HepG2 (cell line): Measurements from ENCODE around the gene AEBP1. TPM values are rescaled to one million over a fixed set of nuclear protein-coding genes. Genes with fewer than 3 reads are reported as not detected.

Source experiments
- ATAC-seq: fragments of 200-7000 bp; cut with Tn5 transposase; 3 replicates; pipeline ENCODE4 v1.9.1; 2020; ENCODE audit warnings: mild to moderate bottlenecking, moderate library complexity
- BruUV-seq: library from RNA; stranded (reverse); fragments of 400-500 nt; replicated peaks from 2 replicates; lab custom pipeline; 2021; lab: Mats Ljungman, UMichigan
- CTCF ChIA-PET: fragments of 300-600 bp; formaldehyde crosslinking; extraction: SDS; loops from one replicate; lab custom pipeline; 2021; ENCODE audit warnings: low total read pairs, inconsistent platforms, low intra/inter-chr PET ratio; lab: Yijun Ruan, JAX
- POLR2A ChIA-PET: fragments of 350-600 bp; sonication (Branson Sonifier 250); formaldehyde crosslinking; loops from one replicate; lab custom pipeline; 2020; ENCODE audit warnings: antibody characterized with exemption, inconsistent platforms; lab: Yijun Ruan, JAX
- DNase-seq: peaks from one replicate; pipeline ENCODE4 v3.0.0-alpha.2; 2015; ENCODE audit warnings: low spot score
- FAIRE-seq: peaks from 3 replicates; lab custom pipeline; 2011; peaks lifted over from hg19 to GRCh38; lab: Jason Lieb, UNC
- H2AFZ ChIP-seq: one replicate; pipeline ENCODE4 v1.6.1; 2011; ENCODE audit warnings: low read length, inconsistent platforms
- H3K27ac ChIP-seq: fragments of 300-600 bp; 3 replicates; pipeline ENCODE4 v1.8.0; 2011; ENCODE audit warnings: mixed run types, mild to moderate bottlenecking, mixed read lengths, low read length, inconsistent platforms; ENCODE audit not compliant: insufficient read depth; ENCODE audit errors: extremely low read length
- H3K27me3 ChIP-seq, 2 experiments: fragments of 200-600 bp in 1 of 2; 2 replicates in 1 of 2; 3 replicates in 1 of 2; pipeline versions ENCODE4 v1.6.0 to v1.8.0; 2011; ENCODE audit warnings: low read length in 2 of 2, mild to moderate bottlenecking in 2 of 2, moderate library complexity in 2 of 2, inconsistent platforms in 1 of 2; ENCODE audit not compliant: insufficient read depth in 2 of 2, control insufficient read depth in 1 of 2
- H3K36me3 ChIP-seq, 2 experiments: fragments of 200-600 bp in 1 of 2; replicated peaks in 1 of 2; 2 replicates in 1 of 2; 3 replicates in 1 of 2; pipeline versions ENCODE4 v1.5.1 to v1.8.0; 2011; ENCODE audit warnings: low read length in 2 of 2, inconsistent platforms in 1 of 2; ENCODE audit not compliant: insufficient read depth in 2 of 2, control insufficient read depth in 1 of 2
- H3K4me1 ChIP-seq: 2 replicates; pipeline ENCODE4 v1.5.1; 2012; ENCODE audit warnings: low read length, inconsistent platforms; ENCODE audit not compliant: insufficient read depth
- H3K4me2 ChIP-seq: 2 replicates; pipeline ENCODE4 v1.6.0; 2011; ENCODE audit warnings: low read depth, low read length, inconsistent platforms
- H3K4me3 ChIP-seq, 3 experiments: fragments of 200-600 bp in 1 of 3; sonication (generic), shearing (Covaris generic) in 1 of 3; replicated peaks in 1 of 3; 2 replicates each; pipeline ENCODE4 v1.5.1; 2011 to 2016; ENCODE audit warnings: low read length in 3 of 3, inconsistent platforms in 2 of 3, low read depth in 2 of 3, mild to moderate bottlenecking in 2 of 3, control low read depth in 1 of 3, mixed read lengths in 1 of 3; ENCODE audit not compliant: insufficient read depth in 1 of 3
- H3K79me2 ChIP-seq: one replicate; pipeline ENCODE4 v1.6.1; 2011; ENCODE audit warnings: low read length, inconsistent platforms; ENCODE audit not compliant: insufficient read depth
- H3K9ac ChIP-seq: 2 replicates; pipeline ENCODE4 v1.6.0; 2011; ENCODE audit warnings: mild to moderate bottlenecking, low read depth, low read length, inconsistent platforms; ENCODE audit not compliant: insufficient read depth
- H3K9me3 ChIP-seq: 2 replicates; pipeline ENCODE4 v1.5.1; 2012; ENCODE audit warnings: mild to moderate bottlenecking, low read length
- H4K20me1 ChIP-seq: 2 replicates; pipeline ENCODE4 v1.6.0; 2011; ENCODE audit warnings: inconsistent platforms, mild to moderate bottlenecking, low read length, moderate library complexity; ENCODE audit not compliant: insufficient read depth
- ADNP ChIP-seq: sonication (generic); formaldehyde crosslinking; IDR thresholded peaks from 2 replicates; pipeline ENCODE4 v1.4.0; 2020; ENCODE audit warnings: missing genetic modification reagents
- AGO2 ChIP-seq: fragments of 200-400 bp; formaldehyde crosslinking; optimal IDR thresholded peaks from 2 replicates; pipeline ENCODE3; 2017; ENCODE audit warnings: mild to moderate bottlenecking, low read depth, low read length, moderate library complexity
- ATAD3A ChIP-seq: sonication (generic); formaldehyde crosslinking; IDR thresholded peaks from 2 replicates; pipeline ENCODE4 v1.4.0; 2020; ENCODE audit warnings: missing genetic modification reagents
- CC2D1A ChIP-seq: sonication (generic); formaldehyde crosslinking; IDR thresholded peaks from 2 replicates; pipeline ENCODE4 v1.8.1; 2023; ENCODE audit warnings: mild to moderate bottlenecking, missing genetic modification reagents
- ETS1 ChIP-seq: sonication (generic); formaldehyde crosslinking; IDR thresholded peaks from 2 replicates; pipeline ENCODE4 v1.4.0; 2020; ENCODE audit warnings: missing genetic modification reagents
- FOXP4 ChIP-seq: sonication (generic); formaldehyde crosslinking; IDR thresholded peaks from 2 replicates; pipeline ENCODE4 v1.4.0; 2020; ENCODE audit warnings: missing genetic modification reagents
- RBFOX2 ChIP-seq: fragments of 200-400 bp; formaldehyde crosslinking; IDR thresholded peaks from 2 replicates; pipeline ENCODE4 v1.6.1; 2017; ENCODE audit warnings: low read depth, mild to moderate bottlenecking, low read length
- ZNF720 ChIP-seq: sonication (generic); formaldehyde crosslinking; IDR thresholded peaks from 2 replicates; pipeline ENCODE4 v1.4.0; 2020; ENCODE audit warnings: missing genetic modification reagents
- ZSCAN30 ChIP-seq: sonication (generic); formaldehyde crosslinking; IDR thresholded peaks from 2 replicates; pipeline ENCODE4 v1.5.0; 2020; ENCODE audit warnings: mild to moderate bottlenecking, missing genetic modification reagents
- WGBS: methylation state at CpG from one replicate; pipeline ENCODE4 v1.1.6; 2017; ENCODE audit warnings: low lambda C conversion rate; 5-methylcytosine and 5-hydroxymethylcytosine counted together
- in situ Hi-C: cut with HindIII; loops from 2 replicates; pipeline ENCODE4 v1.10.0; 2017; ENCODE audit warnings: low pct_unique_long_range_greater_than_20kb; ENCODE audit not compliant: extremely low pct_ligation_motif_present
- intact Hi-C: fragments of 100-400 bp; cut with micrococcal nuclease; formaldehyde crosslinking; loops from one replicate; pipeline ENCODE4 v1.10.0; 2022; ENCODE audit not compliant: unreplicated experiment
- polyA plus RNA-seq, 8 experiments: library from polyadenylated mRNA; depleted of rRNA in 3 of 8; stranded (reverse) in 7 of 8; unstranded in 1 of 8; fragments of >200 nt; fragmentation: Illumina TruSeq in 4 of 8; extraction: Trizol in 4 of 8; gene quantifications; 2 replicates each; pipeline versions ENCODE4 v1.2.1 to v1.2.3, GENCODE V29; 2011 to 2016; ENCODE audit warnings: low read depth in 4 of 8, missing spikeins in 1 of 8, mixed read lengths in 1 of 8; ENCODE audit not compliant: insufficient read depth in 1 of 8
- total RNA-seq, 5 experiments: library from RNA; depleted of rRNA; stranded (reverse); fragments of >200 nt; fragmentation: Illumina TruSeq; extraction: Trizol; gene quantifications; 2 replicates each; pipeline ENCODE4 v1.2.3, GENCODE V29; 2016; ENCODE audit warnings: low read depth in 1 of 5

Gene AEBP1
- total and polyA plus RNA-seq, 2 of the 13 experiments (the other 11 are each of a cell fraction or from before 2014, with no cell fraction given) = 0.22 to 0.55 TPM

- Histone ChIP-seq H3K4me2 (no peak overlapping the region), H4K20me1 (no peaks in the 10 kb centered on the region), H3K9ac (no peak overlapping the region), H3K79me2 (no peaks in the 10 kb centered on the region), H3K9me3 (no peaks in the 10 kb centered on the region), H2AFZ (no peak overlapping the region), H3K4me1 (no peaks in the 10 kb centered on the region), H3K27me3 (peaks cover 0 to 6% of the 10 kb centered on the region in 2 experiments; a peak in 2 of 5 replicates), H3K27ac (no peak overlapping the region), H3K36me3 (peaks cover 16 to 27% of the 10 kb centered on the region in 2 experiments; a peak in 4 of 5 replicates), H3K4me3 (no peak overlapping the region)
- peak; percentile 54; the same call in 1 of the 2 replicates for TF ChIP-seq RBFOX2
- TF ChIP-seq AGO2 = peak; percentile 36
- no peak for TF ChIP-seq FOXP4
- ATAC-seq (no peak), FAIRE-seq (no peak), DNase-seq (no peak)
- 96% methylated on average over 24 of the region's 24 CpGs for WGBS
- ChIA-PET CTCF (no interaction called here), POLR2A (no interaction called here)
- intact Hi-C loops = no loop called here
- in situ Hi-C loops = no loop called here
- BruUV-seq = no TSS peak
Measured at GRCh38 chr7:44113764-44114354, 9.7 kb downstream of the AEBP1 start.

GRCh38 chr7:44114586-44115310 is 10.6 kb downstream of the AEBP1 start:
- H3K27me3 ChIP-seq = peaks cover 0 to 5% of the 10 kb centered on the region in 2 experiments; a peak in 1 of 5 replicates
- H3K4me1 ChIP-seq = no peaks in the 10 kb centered on the region
- H4K20me1 ChIP-seq = no peaks in the 10 kb centered on the region
- no peaks in the 10 kb centered on the region for H3K79me2 ChIP-seq
- no TSS peak for BruUV-seq
- no peak overlapping the region for H2AFZ ChIP-seq
- no peak for ATAC-seq
- H3K4me3 ChIP-seq = no peak overlapping the region
- FAIRE-seq = no peak
- intact Hi-C loops (no loop called here), in situ Hi-C loops (no loop called here)
- H3K27ac ChIP-seq = no peak overlapping the region
- POLR2A ChIA-PET = interaction anchor here (0.7 to 1.0 kb wide), 2 partner anchors 9 to 26 kb away, joined by 3 to 5 read pairs; partner anchors contain the start of gene POLD2
- H3K9ac ChIP-seq = no peak overlapping the region
- TF ChIP-seq ETS1 (CRISPR knock-in tag) (no peak), ADNP (CRISPR knock-in tag) (no peak), CC2D1A (CRISPR knock-in tag) (no peak), ZSCAN30 (CRISPR knock-in tag) (no peak), ATAD3A (CRISPR knock-in tag) (no peak), ZNF720 (no peak)
- H3K9me3 ChIP-seq = no peaks in the 10 kb centered on the region
- no peak overlapping the region for H3K4me2 ChIP-seq
- CTCF ChIA-PET = no interaction called here
- DNase-seq = no peak
- WGBS = 64% methylated on average over 2 of the region's 12 CpGs
- peaks cover 19 to 36% of the 10 kb centered on the region in 2 experiments; a peak in 4 of 5 replicates for H3K36me3 ChIP-seq
